Muscle of back (tissue), 11 donors: Measurements from ENCODE around the gene GALE. TPM values are rescaled to one million over a fixed set of nuclear protein-coding genes. Genes with fewer than 3 reads are reported as not detected.

Experiments
- DNase-seq, 3 donors: peaks; one replicate each; pipeline versions ENCODE4 v3.0.0 to v3.0.0-alpha.2; 2013
- polyA plus RNA-seq, 10 donors: library from polyadenylated mRNA; unstranded; fragments of 120-200 nt; gene quantifications; one replicate each; pipeline ENCODE4 v1.2.1, GENCODE V29; 2013; ENCODE audit not compliant: insufficient read length in 10 of 10

Gene GALE
- polyA plus RNA-seq, 10 donors, result 16.1 to 23.6 (median 19.9) TPM

DNA sequence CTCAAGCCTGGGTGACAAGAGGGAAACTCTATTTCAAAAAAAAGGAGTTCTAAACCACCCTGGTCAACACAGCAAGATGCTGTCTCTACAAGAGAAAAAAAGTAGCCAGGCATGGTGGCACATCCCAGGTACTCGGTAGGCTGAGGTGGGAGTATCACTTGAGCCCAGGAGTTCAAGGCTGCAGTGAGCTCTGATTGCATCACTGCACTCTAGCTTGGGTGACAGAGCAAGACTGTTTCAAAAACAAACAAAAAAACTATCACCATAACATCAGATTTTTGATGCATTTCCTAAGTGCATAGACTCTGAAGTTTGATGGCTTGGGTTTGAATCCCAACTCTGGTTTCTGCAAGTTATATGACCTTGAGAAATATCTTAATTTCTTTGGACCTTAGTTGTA lies 47.6 kb downstream of the GALE start:
- DNase-seq, result no peak

DNA sequence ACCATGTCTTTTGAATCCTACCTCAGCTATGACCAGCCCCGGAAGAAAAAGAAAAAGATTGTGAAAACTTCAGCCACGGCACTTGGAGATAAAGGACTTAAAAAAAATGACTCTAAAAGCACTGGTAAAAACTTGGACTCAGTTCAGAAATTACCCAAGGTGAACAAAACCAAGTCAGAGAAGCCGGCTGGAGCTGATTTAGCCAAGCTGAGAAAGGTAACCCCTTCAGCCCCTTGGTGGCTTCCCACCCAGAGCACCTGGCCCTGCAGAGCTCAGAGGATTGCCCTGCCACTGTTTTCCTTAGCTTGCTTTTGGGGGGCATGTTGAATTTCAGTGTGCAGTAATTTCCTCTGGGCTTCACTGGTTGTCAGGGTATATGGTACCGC lies 48.7 kb downstream of the GALE start:
- no peak for DNase-seq

DNA sequence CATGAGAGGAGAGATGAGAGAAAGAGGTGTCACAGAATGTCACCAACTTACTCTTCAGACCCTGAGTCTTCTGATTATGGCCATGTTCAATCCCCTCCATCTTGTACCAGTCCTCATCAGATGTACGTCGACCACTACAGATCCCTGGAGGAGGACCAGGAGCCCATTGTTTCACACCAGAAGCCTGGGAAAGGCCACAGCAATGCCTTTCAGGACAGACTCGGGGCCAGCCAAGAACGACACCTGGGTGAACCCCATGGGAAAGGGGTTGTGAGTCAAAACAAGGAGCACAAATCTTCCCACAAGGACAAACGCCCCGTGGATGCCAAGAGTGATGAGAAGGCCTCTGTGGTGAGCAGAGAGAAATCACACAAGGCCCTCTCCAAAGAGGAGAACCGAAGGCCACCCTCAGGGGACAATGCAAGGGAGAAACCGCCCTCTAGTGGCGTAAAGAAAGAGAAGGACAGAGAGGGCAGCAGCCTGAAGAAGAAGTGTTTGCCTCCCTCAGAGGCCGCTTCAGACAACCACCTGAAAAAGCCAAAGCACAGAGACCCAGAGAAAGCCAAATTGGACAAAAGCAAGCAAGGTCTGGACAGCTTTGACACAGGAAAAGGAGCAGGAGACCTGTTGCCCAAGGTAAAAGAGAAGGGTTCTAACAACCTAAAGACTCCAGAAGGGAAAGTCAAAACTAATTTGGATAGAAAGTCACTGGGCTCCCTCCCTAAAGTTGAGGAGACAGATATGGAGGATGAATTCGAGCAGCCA lies 49.3 kb downstream of the GALE start:
- DNase-seq, result no peak

DNA sequence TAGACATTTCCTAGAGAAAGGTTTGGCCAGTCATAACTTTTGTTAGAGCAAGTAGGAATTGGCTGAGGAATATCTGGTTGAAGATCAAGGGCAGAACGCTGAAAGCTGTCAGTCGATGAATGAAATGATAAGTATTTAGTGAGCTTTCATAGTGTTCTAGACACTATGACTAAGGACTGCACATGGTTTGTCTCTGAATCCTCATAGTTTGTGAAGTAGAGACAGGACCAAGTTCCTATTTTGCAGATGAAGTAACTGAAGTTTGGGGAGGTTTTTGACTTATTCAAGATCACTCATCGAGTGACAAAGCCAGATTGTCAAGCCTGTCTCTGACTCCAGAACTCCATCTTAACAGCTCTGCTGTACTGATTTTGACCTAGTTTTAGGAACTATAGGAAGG lies 52.5 kb downstream of the GALE start:
- no peak for DNase-seq

Other genes starting within 250 kb of the GALE start
- 10 to 100 TPM; 37.3 to 88.9 (median 60.3) TPM for gene ID3, start 241.3 kb downstream of the GALE start, polyA plus RNA-seq
- gene RPL11, start 108.9 kb downstream of the GALE start, polyA plus RNA-seq, result 1,000 to 10,000 TPM; 2,591 to 3,347 (median 2,960) TPM
- gene ELOA, start 57.3 kb downstream of the GALE start, polyA plus RNA-seq, result 10 to 100 TPM; 24.3 to 34.9 (median 29.2) TPM
- 10 to 100 TPM; 34.6 to 43.7 (median 37.8) TPM for gene PITHD1, start 22.3 kb downstream of the GALE start, polyA plus RNA-seq
- 10 to 100 TPM; 26.3 to 43.4 (median 30.5) TPM for gene LYPLA2, start 9.6 kb downstream of the GALE start, polyA plus RNA-seq
- 10 to 100 TPM; 19.3 to 24.5 (median 22.9) TPM for gene HMGCL, start 24.7 kb upstream of the GALE start, polyA plus RNA-seq
- gene FUCA1, start 67.5 kb upstream of the GALE start, polyA plus RNA-seq, result 10 to 100 TPM; 11.2 to 20.8 (median 14.0) TPM
- gene CNR2, start 112.6 kb upstream of the GALE start, polyA plus RNA-seq, result under 1 TPM in 9 of 10 donors, not detected in 1; 0.03 to 0.18 (median 0.06) TPM
- 100 to 1,000 TPM in 7 of 10 donors, 10 to 100 TPM in 3; 96.5 to 144 (median 104) TPM for gene PNRC2, start 159.1 kb upstream of the GALE start, polyA plus RNA-seq
- 100 to 1,000 TPM in 6 of 10 donors, 10 to 100 TPM in 4; 92.2 to 147 (median 121) TPM for gene SRSF10, start 179.6 kb upstream of the GALE start, polyA plus RNA-seq